Subcutaneous adipose tissue (tissue), 4 donors: Measurements from ENCODE around the gene TMC5. TPM values are rescaled to one million over a fixed set of nuclear protein-coding genes. Genes with fewer than 3 reads are reported as not detected.

Source experiments
- total RNA-seq, 4 donors: library from RNA; depleted of rRNA; stranded (reverse); fragments of >200 nt; gene quantifications; one replicate each; pipeline ENCODE4 v1.1.0, GENCODE V29; 2016
- TF ChIP-seq, protein P1 (sequence below): fragments of 450-650 bp; IDR thresholded peaks from one replicate; pipeline ENCODE4 v1.5.1; 2016; ENCODE audit warnings: low read depth, mild to moderate bottlenecking, control low read depth, antibody characterized with exemption, moderate library complexity

Gene TMC5
- total RNA-seq, 4 donors from 2014 or later = 0.16 to 0.22 (median 0.17) TPM; not detected in 1

DNA sequence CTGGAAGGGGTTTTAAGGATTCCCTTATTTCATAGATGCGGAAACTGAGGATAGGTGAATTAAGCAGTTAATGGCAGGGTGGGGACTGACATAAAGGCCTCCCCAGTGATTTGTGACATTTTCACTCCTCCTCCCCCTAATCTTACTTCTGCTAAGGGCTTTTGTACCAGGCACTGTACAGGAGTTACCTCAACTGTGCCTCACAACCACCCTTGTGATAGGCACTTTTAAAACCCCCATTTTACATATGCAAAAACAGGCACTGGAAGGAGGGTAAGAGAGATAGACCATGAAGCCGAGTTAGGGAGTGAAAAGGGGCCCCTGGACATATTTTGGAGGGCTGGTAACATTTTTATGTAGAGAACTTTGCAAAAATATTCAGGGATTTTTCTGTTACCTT is 105.1 kb downstream of the TMC5 start:
- TF ChIP-seq, protein P1, sequence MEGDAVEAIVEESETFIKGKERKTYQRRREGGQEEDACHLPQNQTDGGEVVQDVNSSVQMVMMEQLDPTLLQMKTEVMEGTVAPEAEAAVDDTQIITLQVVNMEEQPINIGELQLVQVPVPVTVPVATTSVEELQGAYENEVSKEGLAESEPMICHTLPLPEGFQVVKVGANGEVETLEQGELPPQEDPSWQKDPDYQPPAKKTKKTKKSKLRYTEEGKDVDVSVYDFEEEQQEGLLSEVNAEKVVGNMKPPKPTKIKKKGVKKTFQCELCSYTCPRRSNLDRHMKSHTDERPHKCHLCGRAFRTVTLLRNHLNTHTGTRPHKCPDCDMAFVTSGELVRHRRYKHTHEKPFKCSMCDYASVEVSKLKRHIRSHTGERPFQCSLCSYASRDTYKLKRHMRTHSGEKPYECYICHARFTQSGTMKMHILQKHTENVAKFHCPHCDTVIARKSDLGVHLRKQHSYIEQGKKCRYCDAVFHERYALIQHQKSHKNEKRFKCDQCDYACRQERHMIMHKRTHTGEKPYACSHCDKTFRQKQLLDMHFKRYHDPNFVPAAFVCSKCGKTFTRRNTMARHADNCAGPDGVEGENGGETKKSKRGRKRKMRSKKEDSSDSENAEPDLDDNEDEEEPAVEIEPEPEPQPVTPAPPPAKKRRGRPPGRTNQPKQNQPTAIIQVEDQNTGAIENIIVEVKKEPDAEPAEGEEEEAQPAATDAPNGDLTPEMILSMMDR = no peak

DNA sequence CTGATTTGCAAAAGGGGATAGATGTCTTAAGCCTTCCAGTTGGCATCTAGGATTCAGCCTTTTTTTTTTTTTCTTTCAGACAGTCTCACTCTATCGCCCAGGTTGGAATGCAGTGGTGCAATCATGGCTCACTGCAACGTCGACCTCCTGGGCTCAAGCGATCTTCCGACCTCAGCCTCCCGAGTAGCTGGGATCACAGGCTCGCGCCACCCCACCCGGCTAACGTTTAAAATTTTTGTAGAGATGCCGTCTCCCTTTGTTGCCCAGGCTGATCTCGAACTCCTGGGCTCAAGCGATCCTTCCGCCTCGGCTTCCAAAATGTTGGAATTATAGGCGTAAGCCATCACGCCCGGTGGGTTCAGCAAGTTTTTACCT is 105.5 kb downstream of the TMC5 start:
- TF ChIP-seq, protein P1 = no peak

DNA sequence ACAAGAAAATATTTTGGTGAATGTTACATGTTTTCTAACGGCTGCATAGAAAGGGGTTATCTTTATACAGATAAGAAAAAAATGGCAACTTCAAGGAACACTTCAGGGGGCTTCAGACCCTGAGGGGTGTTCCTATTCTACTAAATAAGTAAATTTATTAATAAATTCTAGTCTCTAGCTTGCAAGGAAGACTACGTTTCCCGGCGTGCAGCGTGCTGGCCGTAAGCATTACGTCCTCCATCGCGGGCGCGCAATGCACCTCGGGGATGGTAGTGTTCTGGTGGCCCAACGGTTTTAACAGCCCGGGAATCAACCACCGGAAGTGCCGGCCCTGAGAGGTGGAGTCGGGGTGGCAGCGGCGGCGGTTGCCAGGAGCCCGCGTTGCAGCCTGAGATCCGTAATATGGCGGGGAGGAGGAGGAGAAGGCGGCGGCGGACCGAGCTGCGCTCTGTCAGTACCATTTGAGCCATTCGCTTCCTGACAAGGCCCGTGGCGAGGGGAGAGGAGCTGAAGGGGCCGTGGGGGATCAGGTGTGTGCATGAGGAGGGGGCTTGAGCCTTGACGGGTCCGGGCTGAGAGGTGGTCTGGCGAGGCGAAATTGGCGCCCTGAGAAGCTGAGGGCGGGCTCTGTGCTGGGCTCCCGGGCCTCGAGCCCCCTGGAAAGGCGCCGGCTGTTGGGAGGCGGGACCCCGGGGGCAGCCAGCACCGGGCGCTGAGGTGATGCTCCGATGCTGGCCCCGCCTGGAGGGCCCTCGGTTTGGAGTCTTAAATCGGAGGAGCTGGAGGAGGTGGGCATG is 106.1 kb downstream of the TMC5 start, which contains the start of gene CCP110:
TSS of gene CCP110 (plus strand) at position 384 of the 797 bp plus-strand sequence. CDS start 3,940 bp downstream, outside the sequence.
- TF ChIP-seq, protein P1 = no peak

DNA sequence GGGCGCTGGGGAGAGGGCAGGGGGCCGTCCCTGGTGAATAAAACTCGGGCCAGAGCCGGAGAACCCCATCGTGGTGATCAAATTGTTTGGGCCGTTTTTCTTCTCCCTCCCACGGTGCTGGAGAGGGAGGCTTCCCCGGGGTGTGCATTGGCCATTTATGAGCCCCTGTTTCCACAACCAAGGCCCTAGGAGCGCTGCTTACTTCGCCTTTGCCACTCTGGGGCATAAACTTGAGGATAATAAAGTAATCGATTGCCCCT is 106.6 kb downstream of the TMC5 start:
- TF ChIP-seq, protein P1 = no peak

DNA sequence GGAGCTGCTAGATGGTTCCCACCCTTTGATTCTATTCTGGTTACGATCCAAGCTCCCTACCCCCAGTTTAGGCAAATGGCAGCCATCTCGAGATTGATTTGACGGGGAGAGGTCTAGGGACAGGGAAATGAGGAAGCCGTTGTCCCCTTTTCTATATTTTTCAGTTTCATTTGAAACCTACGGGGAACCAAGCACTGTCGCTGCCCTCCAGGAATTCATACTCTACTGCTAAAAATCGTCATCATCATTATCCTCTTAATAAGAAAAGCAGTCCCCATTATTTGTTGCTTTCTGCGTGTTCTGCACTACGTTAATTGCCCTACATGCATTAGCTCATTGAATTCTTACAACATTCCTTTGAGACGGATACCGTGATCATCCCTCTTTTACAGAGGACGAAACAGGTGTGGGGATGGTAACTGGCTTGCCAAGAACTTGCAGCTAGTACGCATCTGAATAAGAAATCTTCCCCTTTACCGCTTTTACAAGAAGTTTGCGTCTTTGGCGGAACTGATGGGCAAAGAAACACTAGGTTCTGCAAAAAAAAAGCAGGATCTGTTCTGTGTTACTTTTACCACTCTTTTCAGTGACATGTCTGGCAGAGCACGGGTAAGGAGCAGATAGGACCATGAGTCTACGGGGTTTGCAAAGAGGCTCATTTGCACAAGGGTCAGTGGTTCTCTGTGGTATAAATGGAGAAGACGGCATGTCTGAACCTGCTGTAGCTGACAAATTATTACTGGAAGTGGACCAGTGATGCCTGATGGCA is 107.1 kb downstream of the TMC5 start:
- TF ChIP-seq, protein P1 = no peak

DNA sequence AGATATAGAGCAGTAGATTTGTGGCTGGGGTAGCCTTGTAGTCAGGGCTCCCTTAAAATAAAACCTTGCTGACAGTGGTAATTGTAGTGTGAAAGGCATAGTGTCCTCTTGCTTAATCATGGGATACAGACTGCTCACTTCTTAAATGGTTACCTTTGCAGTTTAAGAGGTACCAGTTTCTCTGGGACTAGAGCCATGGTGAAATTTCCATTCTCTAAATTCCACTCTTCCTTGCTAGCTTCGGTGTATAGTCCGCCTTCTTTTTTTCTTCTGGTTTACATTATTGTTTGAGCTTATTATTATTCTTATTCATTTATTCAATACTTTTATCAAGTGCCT is 107.7 kb downstream of the TMC5 start:
- TF ChIP-seq, protein P1 = no peak

DNA sequence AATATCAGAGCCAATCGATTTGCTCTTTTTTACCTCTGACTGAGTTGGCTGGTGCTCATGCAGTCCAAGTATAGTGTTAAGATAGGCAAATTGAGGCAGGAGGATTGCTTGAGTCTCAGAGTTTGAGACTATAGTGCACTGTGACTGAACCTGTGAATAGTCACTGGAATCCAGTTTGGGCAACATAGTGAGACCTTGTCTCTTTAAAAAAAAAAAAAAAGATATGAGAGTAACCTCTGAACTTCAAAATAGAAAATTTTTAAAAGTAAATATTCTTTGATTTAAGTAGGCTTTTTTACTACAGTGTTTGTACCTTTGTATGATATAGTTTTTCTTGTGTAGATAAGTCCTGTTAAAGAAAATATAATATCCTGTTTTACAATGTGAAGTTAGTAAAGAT is 109.5 kb downstream of the TMC5 start:
- TF ChIP-seq, protein P1 = no peak
